ENCODE results near the gene EFNA5.

DNA sequence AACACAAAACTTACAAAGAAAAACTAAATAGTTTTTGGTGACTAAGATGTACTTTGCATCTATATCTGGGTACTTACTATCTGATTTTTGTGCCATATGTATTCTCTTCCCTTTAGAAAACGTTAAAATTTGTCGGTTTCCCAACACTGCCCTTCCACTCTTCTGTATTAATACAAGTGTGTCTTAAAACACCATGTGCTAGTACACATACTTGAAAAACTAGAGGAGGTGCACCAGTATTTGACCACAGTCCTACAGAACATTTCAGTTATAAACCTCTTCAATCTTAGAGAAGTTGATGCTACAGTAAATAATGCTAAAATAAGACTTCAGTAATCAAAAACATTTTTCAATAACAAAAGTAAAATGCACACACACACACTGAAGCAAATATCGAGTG, 251.2 kb downstream of the EFNA5 start:
- TF ChIP-seq, protein P1, sequence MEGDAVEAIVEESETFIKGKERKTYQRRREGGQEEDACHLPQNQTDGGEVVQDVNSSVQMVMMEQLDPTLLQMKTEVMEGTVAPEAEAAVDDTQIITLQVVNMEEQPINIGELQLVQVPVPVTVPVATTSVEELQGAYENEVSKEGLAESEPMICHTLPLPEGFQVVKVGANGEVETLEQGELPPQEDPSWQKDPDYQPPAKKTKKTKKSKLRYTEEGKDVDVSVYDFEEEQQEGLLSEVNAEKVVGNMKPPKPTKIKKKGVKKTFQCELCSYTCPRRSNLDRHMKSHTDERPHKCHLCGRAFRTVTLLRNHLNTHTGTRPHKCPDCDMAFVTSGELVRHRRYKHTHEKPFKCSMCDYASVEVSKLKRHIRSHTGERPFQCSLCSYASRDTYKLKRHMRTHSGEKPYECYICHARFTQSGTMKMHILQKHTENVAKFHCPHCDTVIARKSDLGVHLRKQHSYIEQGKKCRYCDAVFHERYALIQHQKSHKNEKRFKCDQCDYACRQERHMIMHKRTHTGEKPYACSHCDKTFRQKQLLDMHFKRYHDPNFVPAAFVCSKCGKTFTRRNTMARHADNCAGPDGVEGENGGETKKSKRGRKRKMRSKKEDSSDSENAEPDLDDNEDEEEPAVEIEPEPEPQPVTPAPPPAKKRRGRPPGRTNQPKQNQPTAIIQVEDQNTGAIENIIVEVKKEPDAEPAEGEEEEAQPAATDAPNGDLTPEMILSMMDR (IDR thresholded peaks at IDR 0.05; ENCODE audit: low read length): no peak
- TF ChIP-seq EZH2 (IDR thresholded peaks at IDR 0.05; ENCODE audit: borderline replicate concordance, low read length): no peak

All from OCI-LY1 (cell line).